GM19025 (cell line): ENCODE results near the gene ENDOG.
"Not testable (repeated sequence)": the region's sequence is repeated elsewhere in the genome, so short reads cannot be mapped to it uniquely, and the experiment has no call there.

Source experiments
- ATAC-seq: cut with Tn5 transposase; IDR thresholded peaks from one replicate; pipeline ENCODE4 v1.9.1; 2021; ENCODE audit warnings: mild to moderate bottlenecking, low read depth, moderate library complexity; ENCODE audit not compliant: unreplicated experiment

Gene ENDOG

DNA sequence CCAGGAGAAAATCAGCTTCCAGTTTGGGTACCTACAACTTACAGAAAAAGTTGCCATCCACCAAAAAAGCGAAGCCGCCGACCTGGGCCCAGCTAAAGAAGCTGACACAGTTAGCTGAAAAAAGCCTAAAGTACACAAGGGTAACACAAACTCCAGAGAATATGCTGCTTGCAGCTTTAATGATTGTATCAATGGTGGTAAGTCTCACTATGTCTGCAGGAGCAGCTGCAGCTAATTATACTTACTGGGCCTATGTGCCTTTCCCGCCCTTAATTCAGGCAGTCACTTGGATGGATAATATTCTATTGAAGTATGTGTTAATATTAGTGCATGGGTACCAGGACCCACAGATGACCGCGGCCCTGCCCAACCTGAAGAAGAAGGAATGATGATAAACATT, 36.2 kb downstream of the ENDOG start:
- ATAC-seq: not testable (repeated sequence)

DNA sequence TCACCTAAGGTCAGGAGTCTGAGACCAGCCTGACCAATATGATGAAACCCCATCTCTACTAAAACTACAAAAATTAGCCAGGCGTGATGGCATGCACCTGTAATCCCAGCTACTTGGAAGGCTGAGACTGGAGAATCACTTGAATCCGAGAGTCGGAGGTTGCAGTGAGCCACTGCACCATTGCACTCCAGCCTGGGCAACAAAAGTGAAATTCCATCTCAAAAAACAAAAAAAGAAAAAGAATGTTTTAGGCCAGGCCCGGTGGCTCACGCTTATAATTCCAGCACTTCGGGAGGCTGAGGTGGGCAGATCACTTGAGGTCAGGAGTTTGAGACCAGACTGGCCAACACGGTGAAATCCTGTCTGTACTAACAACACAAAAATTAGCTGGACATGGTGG, 40.2 kb downstream of the ENDOG start:
- not testable (repeated sequence) for ATAC-seq

DNA sequence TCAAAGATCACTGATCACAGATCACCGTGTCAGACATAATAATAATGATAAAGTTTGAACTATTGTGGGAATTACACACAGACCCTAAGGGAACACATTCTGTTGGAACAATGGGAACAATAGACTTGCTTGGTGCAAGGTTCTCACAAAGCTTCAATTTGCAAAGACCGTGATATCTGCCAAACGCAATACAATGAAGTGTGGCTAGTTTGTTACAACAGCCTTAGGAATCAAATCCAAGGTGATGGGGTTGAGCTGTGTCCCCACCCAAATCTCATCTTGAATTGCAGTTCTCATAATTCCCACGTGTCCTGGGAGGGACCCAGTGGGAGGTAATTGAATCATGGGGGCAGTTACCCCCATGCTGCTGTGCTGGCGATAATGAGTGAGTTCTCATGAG, 42.6 kb downstream of the ENDOG start:
- ATAC-seq: no peak

DNA sequence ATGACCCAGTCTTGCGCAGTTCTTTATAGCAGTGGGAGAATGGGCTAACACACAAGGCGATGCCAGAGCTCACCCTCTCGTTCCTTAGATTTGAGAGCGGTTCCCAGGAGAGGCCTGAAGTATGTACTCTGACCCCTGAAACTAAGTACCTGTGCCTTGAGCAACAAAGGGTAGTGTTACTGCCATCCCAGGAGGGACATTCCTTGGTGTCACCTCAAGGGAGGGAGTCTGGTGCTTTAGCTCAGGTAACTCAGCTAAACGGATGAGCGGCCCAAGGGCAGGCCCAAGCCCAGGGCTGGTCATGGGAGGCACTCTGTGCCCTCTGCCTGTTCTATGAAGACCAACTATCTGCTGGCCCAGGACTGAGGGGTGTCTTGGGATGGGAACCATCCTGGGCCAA, 43.2 kb downstream of the ENDOG start:
- no peak for ATAC-seq

GRCh38 chr9:128862401-128862851, 44.1 kb downstream of the ENDOG start:
- no peak for ATAC-seq

- ATAC-seq: no peak
Observed at GRCh38 chr9:128863647-128864046, 45.3 kb downstream of the ENDOG start.

GRCh38 chr9:128870128-128870940, 52.0 kb downstream of the ENDOG start:
- ATAC-seq: no peak

- not testable (repeated sequence) for ATAC-seq
Observed at GRCh38 chr9:128870941-128871265, 52.6 kb downstream of the ENDOG start.
